Tibial artery (tissue), 4 donors: ENCODE measurements around the gene HES5.

ENCODE experiments used
- DNase-seq, 2 donors: peaks; one replicate each; pipeline ENCODE4 v3.0.0-alpha.2; 2019
- H3K27ac ChIP-seq, 2 donors: fragments of 200-600 bp; sonication (generic) in 1 of 2; 1 replicate in 1 of 2; 2 replicates in 1 of 2; pipeline ENCODE4 v1.5.1; 2018 to 2019; ENCODE audit warnings: mild to moderate bottlenecking in 1 of 2
- H3K27me3 ChIP-seq, 2 donors: fragments of 200-600 bp; sonication (generic) in 1 of 2; one replicate each; pipeline versions ENCODE4 v1.5.1 to v1.6.0; 2016 to 2019
- H3K36me3 ChIP-seq, 3 donors: fragments of 200-600 bp; sonication (generic) in 2 of 3; one replicate each; pipeline ENCODE4 v1.5.1; 2016 to 2019; ENCODE audit warnings: mild to moderate bottlenecking in 2 of 3
- H3K4me1 ChIP-seq, 4 donors: fragments of 200-600 bp; sonication (generic) in 2 of 4; 1 replicate in 3 of 4; 2 replicates in 1 of 4; pipeline ENCODE4 v1.5.1; 2016 to 2019
- H3K4me3 ChIP-seq, 2 donors: fragments of 200-600 bp; sonication (generic) in 1 of 2; 1 replicate in 1 of 2; 2 replicates in 1 of 2; pipeline ENCODE4 v1.5.1; 2018 to 2019; ENCODE audit warnings: mild to moderate bottlenecking in 2 of 2
- H3K9me3 ChIP-seq, 3 donors: fragments of 200-600 bp; sonication (generic) in 1 of 3; one replicate each; pipeline ENCODE4 v1.5.1; 2016 to 2019
- CTCF ChIP-seq, 2 experiments: fragments of 200-600 bp in 1 of 2; fragments of 450-650 bp in 1 of 2; IDR thresholded peaks; one replicate each; pipeline ENCODE4 v1.5.1; 2017 to 2019; ENCODE audit warnings: antibody characterized with exemption in 2 of 2, mild to moderate bottlenecking in 1 of 2, moderate library complexity in 1 of 2
- intact Hi-C: fragments of 100-400 bp; cut with DNase I; formaldehyde crosslinking; loops from one replicate; pipeline ENCODE4 v1.15.0; 2023; ENCODE audit warnings: low total_unique reads

HES5 gene

DNA sequence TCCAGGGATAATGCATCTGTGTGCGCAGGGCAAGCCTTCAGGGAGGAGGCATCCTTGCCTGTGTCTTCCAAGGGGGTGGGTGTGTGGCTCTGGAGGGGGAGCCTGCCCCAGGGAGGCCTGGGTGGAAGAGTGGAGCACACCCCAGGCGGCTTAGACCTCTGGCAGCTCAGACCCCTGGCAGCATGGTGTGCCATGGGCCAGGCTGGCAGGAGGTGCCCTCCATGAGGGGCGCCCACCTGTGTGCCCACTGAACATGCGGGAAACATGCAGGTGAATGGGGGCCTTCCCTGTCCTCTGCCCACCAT is 2.6 kb downstream of the HES5 start:
- TF ChIP-seq CTCF (IDR thresholded peaks at IDR 0.05): no peak
- intact Hi-C loops: loop anchor here (5.0 kb wide), 1 partner anchor 135 kb away; the partner anchor contains the start of genes MORN1 and RER1
- Histone ChIP-seq H3K9me3 (no peaks in the 10 kb centered on the region), H3K27me3 (peaks cover 0 to 11% of the 10 kb centered on the region in 2 donors), H3K4me1 (peaks cover 15 to 74% (median 69%) of the 10 kb centered on the region in 4 donors), H3K36me3 (no peaks in the 10 kb centered on the region), H3K27ac (peak overlapping the region; percentile 79 to 84), H3K4me3 (no peak overlapping the region)
- DNase-seq: no peak

- Histone ChIP-seq H3K27ac (peak overlapping the region; percentile 79 to 84), H3K9me3 (no peaks in the 10 kb centered on the region), H3K4me3 (peak overlapping the region; percentile 70 to 80), H3K36me3 (peaks cover 0 to 3% (median 0%) of the 10 kb centered on the region in 3 donors), H3K27me3 (peaks cover 0 to 9% of the 10 kb centered on the region in 2 donors), H3K4me1 (peaks cover 15 to 73% (median 68%) of the 10 kb centered on the region in 4 donors)
- intact Hi-C loops: loop anchor here (5.0 kb wide), 1 partner anchor 135 kb away; the partner anchor contains the start of genes MORN1 and RER1
- peak; percentile 57 to 94 for DNase-seq
- TF ChIP-seq CTCF (IDR thresholded peaks at IDR 0.05): no peak
Measured at GRCh38 chr1:2526824-2527555, 3.1 kb downstream of the HES5 start.

- peaks cover 4 to 11% (median 5%) of the 10 kb centered on the region in 3 donors for H3K36me3 ChIP-seq
- peak within 1 kb of the TSS; percentile 79 to 84 for H3K27ac ChIP-seq
- no peaks in the 10 kb centered on the region for H3K9me3 ChIP-seq
- H3K4me1 ChIP-seq: peaks cover 15 to 68% (median 63%) of the 10 kb centered on the region in 4 donors
- TF ChIP-seq CTCF (IDR thresholded peaks at IDR 0.05): peak in 1 of 2 experiments; percentile 13
- H3K4me3 ChIP-seq: peak within 1 kb of the TSS; percentile 70 to 80
- intact Hi-C loops: loop anchor here (5.0 kb wide), 1 partner anchor 134 kb away; the partner anchor contains the start of genes MORN1 and RER1
- H3K27me3 ChIP-seq: peaks cover 0 to 4% of the 10 kb centered on the region in 2 donors
- DNase-seq: peak; percentile 94
Measured at GRCh38 chr1:2525920-2526823, 3.9 kb downstream of the HES5 start, which contains the start of gene PANK4. Gene PANK4 (minus strand): TSS chr1:2526596. CDS start chr1:2526587, 9 bp downstream.

DNA sequence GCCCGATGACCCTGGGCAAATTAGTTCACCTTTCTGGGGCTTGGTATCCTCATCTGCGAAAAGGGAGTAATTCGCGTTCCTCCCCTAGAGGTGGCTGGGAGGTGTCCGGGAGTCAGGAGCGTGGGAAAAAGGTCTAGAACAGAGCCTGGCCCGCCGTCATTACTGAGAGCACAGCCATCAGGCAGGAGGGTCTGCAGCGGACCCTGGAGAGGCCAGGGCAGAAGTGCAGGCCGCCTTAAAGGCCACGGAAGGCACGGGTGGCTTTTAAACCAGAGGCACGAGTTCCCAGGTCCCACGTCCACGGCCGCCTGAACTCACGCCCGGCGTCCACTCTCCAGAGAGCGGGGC is 4.5 kb downstream of the HES5 start:
- H3K27ac ChIP-seq: peak overlapping the region; percentile 79 to 84
- H3K27me3 ChIP-seq: no peaks in the 10 kb centered on the region
- H3K4me3 ChIP-seq: peak overlapping the region; percentile 70 to 80
- TF ChIP-seq CTCF (IDR thresholded peaks at IDR 0.05): no peak
- no peak for DNase-seq
- H3K9me3 ChIP-seq: no peaks in the 10 kb centered on the region
- H3K36me3 ChIP-seq: peaks cover 10 to 17% (median 11%) of the 10 kb centered on the region in 3 donors
- intact Hi-C loops: loop anchor here (5.0 kb wide), 1 partner anchor 133 kb away; the partner anchor contains the start of genes MORN1 and RER1
- peaks cover 13 to 62% (median 57%) of the 10 kb centered on the region in 4 donors for H3K4me1 ChIP-seq

DNA sequence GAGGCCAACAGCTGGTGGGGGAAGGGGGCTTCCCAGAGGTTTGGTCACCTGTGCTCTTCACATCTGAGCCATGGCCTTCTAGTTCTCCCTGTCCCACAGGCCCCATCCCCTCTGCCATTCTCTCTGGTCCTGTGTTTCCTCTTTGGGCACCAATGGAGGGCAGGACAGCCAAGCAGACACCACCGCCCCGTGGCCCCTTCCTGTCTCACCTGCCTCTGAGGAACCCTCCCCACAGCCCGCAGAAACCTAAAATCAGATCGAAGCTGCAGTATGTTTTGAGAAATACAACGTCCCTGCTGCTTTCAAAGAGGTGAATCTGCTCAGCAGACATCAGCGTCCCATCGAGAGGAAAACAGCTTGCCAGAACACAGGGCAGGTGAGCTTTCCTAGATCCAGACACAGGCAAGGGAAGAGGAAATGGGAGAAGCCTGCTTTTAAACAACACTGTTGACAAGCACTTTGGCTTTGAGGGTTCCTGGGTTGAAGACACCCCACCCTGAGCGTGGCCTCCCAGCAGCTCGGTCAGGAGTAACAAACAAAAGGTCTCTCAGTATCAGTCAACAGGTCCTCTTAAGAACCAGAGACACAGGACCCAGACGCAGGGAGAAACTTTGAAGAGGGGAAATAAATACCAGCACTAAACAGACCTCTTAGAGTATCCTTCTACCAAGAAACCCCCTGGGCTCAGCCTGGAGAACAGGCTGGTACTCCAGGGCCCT is 6.0 kb downstream of the HES5 start:
- Histone ChIP-seq H3K4me3 (no peak overlapping the region), H3K36me3 (peaks cover 25 to 32% (median 26%) of the 10 kb centered on the region in 3 donors), H3K9me3 (no peaks in the 10 kb centered on the region), H3K27me3 (no peaks in the 10 kb centered on the region), H3K27ac (no peak overlapping the region), H3K4me1 (peaks cover 10 to 48% (median 44%) of the 10 kb centered on the region in 4 donors)
- TF ChIP-seq CTCF (IDR thresholded peaks at IDR 0.05): no peak
- no peak for DNase-seq
- intact Hi-C loops: loop anchor here (5.0 kb wide), 1 partner anchor 33 kb away; the partner anchor contains the start of gene TNFRSF14
